GM23248 (cell line): ENCODE data around the gene STT3B. TPM values are rescaled to one million over a fixed set of nuclear protein-coding genes. Genes with fewer than 3 reads are reported as not detected.

Experiments
- DNase-seq: peaks from one replicate; pipeline ENCODE4 v3.0.0-alpha.2; 2015
- H2AFZ ChIP-seq: fragments of 200-600 bp; sonication (generic); 2 replicates; pipeline ENCODE4 v1.6.1; 2016; ENCODE audit warnings: antibody characterized with exemption
- H3F3A ChIP-seq: fragments of 200-600 bp; sonication (generic); 2 replicates; pipeline ENCODE4 v1.6.1; 2016; ENCODE audit warnings: mild to moderate bottlenecking, antibody characterized with exemption, mixed run types; ENCODE audit not compliant: insufficient read depth
- H3K27ac ChIP-seq: fragments of 200-600 bp; sonication (generic); 2 replicates; pipeline ENCODE4 v1.5.1; 2016; ENCODE audit warnings: mild to moderate bottlenecking
- H3K27me3 ChIP-seq: fragments of 200-600 bp; sonication (generic); replicated peaks from 2 replicates; pipeline ENCODE4 v1.6.1; 2016; ENCODE audit warnings: mild to moderate bottlenecking; ENCODE audit not compliant: insufficient read depth
- H3K36me3 ChIP-seq: fragments of 200-600 bp; sonication (generic); 2 replicates; pipeline ENCODE4 v1.6.1; 2016; ENCODE audit warnings: low read depth, mild to moderate bottlenecking
- H3K4me1 ChIP-seq: fragments of 200-600 bp; sonication (generic); 2 replicates; pipeline ENCODE4 v1.6.1; 2016; ENCODE audit warnings: mild to moderate bottlenecking; ENCODE audit not compliant: insufficient read depth
- H3K4me2 ChIP-seq: fragments of 200-600 bp; sonication (generic); one replicate; pipeline ENCODE4 v1.6.1; 2016; ENCODE audit warnings: mild to moderate bottlenecking; ENCODE audit not compliant: unreplicated experiment
- H3K4me3 ChIP-seq: fragments of 200-600 bp; sonication (generic); 2 replicates; pipeline ENCODE4 v1.5.1; 2016; ENCODE audit warnings: mild to moderate bottlenecking
- H3K79me2 ChIP-seq: fragments of 200-600 bp; sonication (generic); 2 replicates; pipeline ENCODE4 v1.6.1; 2016; ENCODE audit warnings: mild to moderate bottlenecking; ENCODE audit not compliant: insufficient read depth
- H3K9ac ChIP-seq: fragments of 200-600 bp; sonication (generic); 2 replicates; pipeline ENCODE4 v1.6.1; 2016; ENCODE audit warnings: mild to moderate bottlenecking
- H3K9me2 ChIP-seq: fragments of 200-600 bp; sonication (generic); 2 replicates; pipeline ENCODE4 v1.6.1; 2016; ENCODE audit warnings: mixed run types, mild to moderate bottlenecking, moderate library complexity; ENCODE audit not compliant: insufficient read depth
- H3K9me3 ChIP-seq: fragments of 200-600 bp; sonication (generic); one replicate; pipeline ENCODE4 v1.6.1; 2017; ENCODE audit warnings: low read depth
- H4K20me1 ChIP-seq: fragments of 200-600 bp; sonication (generic); 2 replicates; pipeline ENCODE4 v1.6.0; 2016; ENCODE audit not compliant: insufficient read depth
- EZH2 ChIP-seq: fragments of 200-600 bp; sonication (generic); IDR thresholded peaks from 2 replicates; pipeline ENCODE4 v1.6.1; 2018; ENCODE audit warnings: antibody characterized with exemption, mild to moderate bottlenecking; ENCODE audit not compliant: insufficient read depth, poor library complexity, severe bottlenecking
- EZH2phosphoT487 ChIP-seq: fragments of 200-600 bp; sonication (generic); IDR thresholded peaks from 2 replicates; pipeline ENCODE4 v1.6.1; 2018; ENCODE audit warnings: antibody characterized with exemption, moderate library complexity, mild to moderate bottlenecking, low read depth; ENCODE audit not compliant: insufficient read depth
- WGBS, 2 experiments: methylation state at CpG; one replicate each; pipeline ENCODE4 v1.1.6; 2015 to 2017; ENCODE audit warnings: low lambda C conversion rate in 2 of 2, low coverage in 1 of 2; ENCODE audit errors: missing lambda C conversion rate in 2 of 2; 5-methylcytosine and 5-hydroxymethylcytosine counted together
- in situ Hi-C: fragments of 300-500 bp; cut with MboI; formaldehyde crosslinking; loops from 2 replicates; pipeline ENCODE4 v1.15.0; 2020
- polyA plus RNA-seq: library from polyadenylated mRNA; unstranded; fragments of >200 nt; fragmentation: Nextera tagmentation; extraction: Ambion mirVana; gene quantifications from 2 replicates; pipeline ENCODE4 v1.2.1, GENCODE V29; 2016
- total RNA-seq: library from RNA; depleted of rRNA; stranded (reverse); fragments of >200 nt; shearing (Covaris generic); gene quantifications from 2 replicates; pipeline ENCODE4 v1.2.3, GENCODE V29; 2014

STT3B gene
- total and polyA plus RNA-seq, 2 experiments from 2014 or later = 81.5 to 174 TPM

DNA sequence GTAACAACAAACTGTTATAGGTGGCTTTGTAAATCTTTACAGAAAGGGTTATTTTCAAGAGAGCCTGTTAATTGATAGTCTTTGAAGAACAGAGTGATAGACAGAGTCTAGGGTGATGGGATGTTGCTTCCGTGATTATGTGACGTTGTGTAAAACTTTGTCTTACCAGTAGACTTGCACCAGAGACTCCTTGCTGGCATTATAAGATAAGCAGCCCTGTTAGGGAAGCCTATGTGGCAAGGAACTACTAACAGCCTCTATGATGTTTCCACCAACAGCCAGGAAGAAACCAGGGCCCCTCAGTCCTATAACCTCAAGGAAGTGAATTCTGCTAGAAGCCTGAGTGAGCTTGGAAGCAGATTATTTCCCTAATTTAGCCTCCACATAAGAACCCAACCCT is 18.9 kb downstream of the STT3B start:
- no peaks in the 10 kb centered on the region for H3K9me2 ChIP-seq
- 94 to 95% methylated on average over 2 of the region's 2 CpGs for WGBS, 2 experiments

DNA sequence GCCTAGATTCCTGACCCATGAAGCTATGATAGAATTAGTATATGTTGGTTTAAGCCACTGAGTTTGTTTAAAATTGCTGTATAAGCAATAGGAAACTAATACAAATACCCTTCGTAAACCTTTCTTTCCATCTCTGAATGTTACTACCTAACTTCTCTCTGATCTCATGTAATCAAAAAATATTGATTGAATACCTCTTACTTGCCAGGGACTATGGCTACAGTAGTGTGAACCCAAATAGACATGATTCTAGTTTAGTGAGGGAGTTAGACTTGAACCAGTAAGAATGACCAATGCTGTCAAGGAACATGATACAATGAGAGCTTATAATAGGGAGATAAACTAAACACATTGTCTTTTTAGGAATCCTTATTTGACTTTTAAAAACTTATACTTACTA is 19.4 kb downstream of the STT3B start:
- H2AFZ ChIP-seq = no peak overlapping the region
- peaks cover 13% of the 10 kb centered on the region; the same call in 1 of the 2 replicates for H3K4me1 ChIP-seq

More for the DNA sequence above, 18.9 kb downstream of the STT3B start:
- TF ChIP-seq EZH2 = no peak
- TF ChIP-seq EZH2phosphoT487 = no peak
- Histone ChIP-seq H3K4me2 (no peak overlapping the region), H3K9me3 (no peaks in the 10 kb centered on the region), H3K79me2 (peaks cover 100% of the 10 kb centered on the region), H2AFZ (no peak overlapping the region), H3K36me3 (no peaks in the 10 kb centered on the region), H3K4me1 (peaks cover 13% of the 10 kb centered on the region; the same call in 1 of the 2 replicates), H3K9ac (no peak overlapping the region), H3K4me3 (no peak overlapping the region), H3K27ac (no peak overlapping the region), H3F3A (no peaks in the 10 kb centered on the region), H3K27me3 (no peaks in the 10 kb centered on the region), H4K20me1 (peaks cover 4% of the 10 kb centered on the region; the same call in 1 of the 2 replicates)
- in situ Hi-C loops = no loop called here
- DNase-seq = no peak

DNA sequence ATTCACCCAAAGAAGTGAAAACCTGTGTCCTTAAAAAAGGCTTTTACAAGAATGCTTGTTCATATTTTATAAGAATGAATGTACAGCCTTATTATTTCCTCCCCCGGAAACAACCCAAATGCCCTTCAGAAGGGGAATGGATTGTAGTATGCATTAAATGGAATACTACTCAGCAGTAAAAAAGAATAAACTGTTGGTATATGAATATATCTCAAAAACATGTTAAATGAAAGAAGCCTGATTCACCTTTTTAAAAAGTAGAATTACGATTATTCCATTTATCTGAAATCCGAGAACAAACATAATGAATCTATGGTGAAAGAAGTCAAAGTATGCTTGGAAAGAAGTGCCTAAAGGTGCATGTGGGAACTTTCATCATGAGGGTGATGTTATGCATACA is 20.5 kb downstream of the STT3B start:
- Histone ChIP-seq H3K4me3 (no peak overlapping the region), H3F3A (no peaks in the 10 kb centered on the region), H3K9ac (no peak overlapping the region), H3K36me3 (no peaks in the 10 kb centered on the region), H3K27ac (no peak overlapping the region), H3K79me2 (peaks cover 100% of the 10 kb centered on the region), H3K27me3 (no peaks in the 10 kb centered on the region), H4K20me1 (peaks cover 6% of the 10 kb centered on the region; the same call in 1 of the 2 replicates), H3K4me1 (peaks cover 6% of the 10 kb centered on the region; the same call in 1 of the 2 replicates), H3K4me2 (no peak overlapping the region), H3K9me3 (no peaks in the 10 kb centered on the region), H2AFZ (no peak overlapping the region), H3K9me2 (no peaks in the 10 kb centered on the region)
- in situ Hi-C loops = no loop called here
- 96 to 99% methylated on average over 3 of the region's 3 CpGs for whole genome bisulfite sequencing, 2 experiments
- TF ChIP-seq EZH2 = no peak
- TF ChIP-seq EZH2phosphoT487 = no peak
- no peak for DNase-seq

More for the DNA sequence above, 19.4 kb downstream of the STT3B start:
- Histone ChIP-seq H3F3A (no peaks in the 10 kb centered on the region), H3K27me3 (no peaks in the 10 kb centered on the region), H3K27ac (no peak overlapping the region), H3K9ac (no peak overlapping the region), H3K4me2 (no peak overlapping the region), H4K20me1 (peaks cover 4% of the 10 kb centered on the region; the same call in 1 of the 2 replicates), H3K4me3 (no peak overlapping the region), H3K79me2 (peaks cover 100% of the 10 kb centered on the region), H3K9me3 (no peaks in the 10 kb centered on the region), H3K36me3 (no peaks in the 10 kb centered on the region), H3K9me2 (no peaks in the 10 kb centered on the region)
- DNase-seq = no peak
- TF ChIP-seq EZH2phosphoT487 (no peak), EZH2 (no peak)
- in situ Hi-C loops = no loop called here
- WGBS, 2 experiments = 100% methylated on average over 1 of the region's 1 CpG

DNA sequence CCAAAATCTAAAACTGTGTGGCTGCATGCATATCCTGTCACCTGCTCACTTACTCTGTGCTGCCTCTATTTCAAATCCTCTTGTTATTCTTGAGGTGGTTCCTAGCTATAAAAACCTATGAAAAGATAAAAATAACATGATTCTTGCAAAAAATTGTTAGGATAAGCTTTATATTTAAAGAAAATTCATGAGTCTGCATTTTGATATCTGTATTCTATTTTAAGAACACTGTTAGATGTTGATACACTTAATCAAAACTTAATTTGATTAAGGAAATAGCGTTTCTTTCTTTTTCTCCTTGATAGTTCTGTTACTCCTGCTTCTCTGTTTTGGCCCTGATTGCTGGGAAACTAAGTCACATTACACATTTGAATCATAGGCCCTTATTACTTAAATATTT is 22.5 kb downstream of the STT3B start:
- WGBS, 2 experiments = 95 to 100% methylated on average over 1 of the region's 1 CpG
- Histone ChIP-seq H3K9me2 (no peaks in the 10 kb centered on the region), H3F3A (no peaks in the 10 kb centered on the region), H3K4me3 (no peak overlapping the region), H3K79me2 (peaks cover 100% of the 10 kb centered on the region), H2AFZ (no peak overlapping the region), H3K4me2 (no peak overlapping the region), H3K9me3 (no peaks in the 10 kb centered on the region), H3K9ac (no peak overlapping the region), H3K4me1 (peaks cover 6% of the 10 kb centered on the region; the same call in 1 of the 2 replicates), H3K27me3 (no peaks in the 10 kb centered on the region), H3K27ac (no peak overlapping the region), H3K36me3 (no peaks in the 10 kb centered on the region), H4K20me1 (peaks cover 11% of the 10 kb centered on the region; the same call in 1 of the 2 replicates)
- in situ Hi-C loops = no loop called here
- TF ChIP-seq EZH2 = no peak
- TF ChIP-seq EZH2phosphoT487 = no peak
- DNase-seq = no peak
